HG02981 (cell line): ENCODE measurements around the gene MTCH1.
"Not testable (repeated sequence)": the region's sequence is repeated elsewhere in the genome, so short reads cannot be mapped to it uniquely, and the experiment has no call there.

Experiments used
- ATAC-seq: cut with Tn5 transposase; IDR thresholded peaks from one replicate; pipeline ENCODE4 v1.9.1; 2021; ENCODE audit warnings: mild to moderate bottlenecking, moderate library complexity; ENCODE audit not compliant: unreplicated experiment

The MTCH1 gene

DNA sequence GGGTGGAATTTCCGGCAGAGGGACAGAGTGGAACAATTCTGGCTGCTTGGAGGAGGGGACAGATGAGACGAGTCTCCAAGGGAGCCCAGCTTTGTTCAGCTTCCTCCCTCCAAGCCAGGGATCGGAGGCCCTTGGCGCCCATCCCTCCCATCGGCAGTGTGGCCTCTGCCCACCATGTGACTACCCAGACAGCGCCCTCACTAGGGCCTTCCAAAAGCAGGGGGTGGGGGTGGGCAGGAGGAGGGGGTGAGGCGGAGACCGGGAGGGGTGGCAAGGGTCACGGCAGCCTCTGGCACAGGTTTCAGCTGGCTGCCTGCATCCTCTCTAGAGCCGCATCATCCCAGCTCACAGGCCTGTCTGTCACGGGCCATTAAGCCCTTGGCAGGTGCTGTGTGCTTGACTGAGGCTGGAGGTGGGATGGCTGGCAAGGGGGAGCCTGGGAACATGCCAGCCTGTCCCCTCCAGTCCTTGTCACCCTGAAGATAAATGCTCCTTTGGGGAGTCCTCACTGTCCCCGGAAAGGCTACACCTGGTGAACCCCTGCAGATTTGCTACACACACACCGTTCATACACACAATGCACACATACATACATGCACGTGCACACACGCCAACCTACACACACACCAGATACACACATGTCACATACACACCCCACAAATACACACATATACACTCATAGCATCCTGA, 13.2 kb upstream of the MTCH1 start:
- no peak for ATAC-seq

- no peak for ATAC-seq
Observed at GRCh38 chr6:36998723-36999038, 12.7 kb upstream of the MTCH1 start.

DNA sequence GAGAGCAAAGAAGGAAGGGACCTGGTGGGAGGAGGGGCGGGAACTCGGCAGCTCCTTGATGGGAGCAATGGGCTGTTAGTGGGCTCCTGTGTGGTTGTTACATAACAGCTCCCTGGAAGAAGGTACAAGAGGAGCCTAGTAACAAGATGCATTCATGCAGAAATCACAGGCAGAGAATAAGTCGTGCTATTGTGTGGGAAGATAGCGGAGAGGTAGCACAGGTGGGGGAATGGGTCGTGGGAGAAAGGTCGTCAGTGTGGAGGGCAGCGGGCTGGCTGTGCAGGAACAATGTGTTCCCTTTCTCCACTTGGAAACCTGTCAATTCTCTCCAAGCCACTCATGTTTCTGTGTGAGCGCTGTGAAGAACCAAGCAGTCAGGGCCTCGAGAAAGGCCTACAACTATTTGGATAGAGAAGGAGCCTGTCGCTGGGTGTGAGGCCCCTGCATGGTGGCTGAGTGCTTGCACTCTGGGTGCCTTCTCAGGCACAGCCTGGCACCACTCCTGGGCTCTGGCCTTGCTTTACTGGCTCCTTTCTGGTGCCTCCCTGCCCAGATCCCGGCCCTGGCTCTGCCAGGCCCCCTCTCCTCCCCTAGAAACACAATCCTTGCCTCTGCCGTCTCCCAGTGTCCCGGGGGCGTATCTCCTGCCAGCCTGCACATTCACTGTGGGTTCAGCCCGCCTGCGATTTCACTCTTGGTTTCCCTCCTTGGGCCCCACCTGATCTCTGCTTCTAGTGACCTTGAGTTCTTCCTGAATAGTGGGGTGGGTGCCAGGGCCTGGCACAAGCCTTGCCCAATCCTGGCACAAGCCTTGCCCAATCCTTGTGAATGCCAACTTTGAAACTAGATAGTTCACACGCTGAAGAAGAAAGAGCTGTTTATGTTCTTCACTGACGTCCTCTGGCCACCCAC, 12.1 kb upstream of the MTCH1 start:
- ATAC-seq = no peak

- not testable (repeated sequence) for ATAC-seq
Observed at GRCh38 chr6:36990401-36990800, 4.4 kb upstream of the MTCH1 start.

GRCh38 chr6:36989264-36989663, 3.3 kb upstream of the MTCH1 start:
- ATAC-seq = no peak

GRCh38 chr6:36986704-36987047, 680 bp upstream of the MTCH1 start:
- no peak for ATAC-seq

DNA sequence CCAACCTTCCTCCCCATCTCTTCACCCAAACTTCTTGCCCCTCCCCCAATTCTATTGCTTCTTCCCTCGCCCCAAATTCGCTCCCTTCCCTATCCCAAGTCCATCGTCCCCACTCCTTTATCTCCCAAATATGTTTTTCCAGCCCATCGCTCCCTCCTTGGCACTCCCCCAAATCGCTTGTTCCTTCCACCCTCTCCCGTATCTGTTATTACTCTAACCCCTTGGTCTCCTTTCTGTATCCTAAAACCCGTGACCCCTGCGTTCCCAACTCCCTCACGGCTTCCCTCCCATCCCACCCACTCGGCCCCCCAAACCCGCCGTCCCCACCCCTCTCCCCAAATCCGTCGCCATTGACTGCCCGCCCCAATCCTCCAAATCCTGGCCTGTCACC, 584 bp downstream of the MTCH1 start:
- ATAC-seq = no peak

DNA sequence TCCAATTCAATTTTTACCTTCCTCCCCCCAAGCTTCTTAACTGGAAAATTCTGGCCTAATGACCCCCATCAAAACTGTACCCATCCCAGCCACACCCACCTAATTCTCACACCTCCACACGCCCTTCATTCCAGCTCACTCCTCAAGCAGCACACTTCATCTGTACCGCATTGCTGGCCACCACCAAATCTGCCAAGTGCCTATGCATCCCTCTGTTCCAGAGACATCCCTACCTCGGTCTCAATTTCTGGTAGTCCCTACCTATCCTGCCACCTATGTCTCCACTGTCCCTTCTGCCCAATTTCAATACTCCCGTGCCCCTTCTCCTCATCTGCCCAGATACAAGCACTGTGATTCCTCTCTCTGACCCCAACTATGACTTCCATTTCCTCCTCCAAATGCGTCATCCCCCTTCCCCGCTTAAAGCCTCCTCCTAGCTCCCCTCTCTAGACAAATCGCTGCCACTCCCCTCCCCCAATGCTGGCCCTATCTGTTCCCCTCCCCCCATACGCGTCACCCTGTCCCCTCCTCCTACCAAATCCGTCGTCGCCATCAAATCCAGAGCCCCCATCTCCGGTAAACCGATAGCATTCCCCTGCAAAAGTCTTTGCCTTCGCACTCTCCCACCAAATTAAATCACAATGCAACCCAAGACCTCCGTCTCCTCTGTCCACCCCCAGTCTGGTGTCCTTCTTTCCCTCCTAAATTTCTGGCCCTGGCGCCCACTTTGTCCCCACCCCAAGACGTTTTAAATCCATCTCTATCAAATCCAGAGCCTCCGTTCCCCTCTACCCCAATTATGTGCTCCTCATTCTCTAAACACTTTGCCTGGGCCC, 1.2 kb downstream of the MTCH1 start:
- ATAC-seq = no peak

- no peak for ATAC-seq
Observed at GRCh38 chr6:36983538-36983937, 2.5 kb downstream of the MTCH1 start.

DNA sequence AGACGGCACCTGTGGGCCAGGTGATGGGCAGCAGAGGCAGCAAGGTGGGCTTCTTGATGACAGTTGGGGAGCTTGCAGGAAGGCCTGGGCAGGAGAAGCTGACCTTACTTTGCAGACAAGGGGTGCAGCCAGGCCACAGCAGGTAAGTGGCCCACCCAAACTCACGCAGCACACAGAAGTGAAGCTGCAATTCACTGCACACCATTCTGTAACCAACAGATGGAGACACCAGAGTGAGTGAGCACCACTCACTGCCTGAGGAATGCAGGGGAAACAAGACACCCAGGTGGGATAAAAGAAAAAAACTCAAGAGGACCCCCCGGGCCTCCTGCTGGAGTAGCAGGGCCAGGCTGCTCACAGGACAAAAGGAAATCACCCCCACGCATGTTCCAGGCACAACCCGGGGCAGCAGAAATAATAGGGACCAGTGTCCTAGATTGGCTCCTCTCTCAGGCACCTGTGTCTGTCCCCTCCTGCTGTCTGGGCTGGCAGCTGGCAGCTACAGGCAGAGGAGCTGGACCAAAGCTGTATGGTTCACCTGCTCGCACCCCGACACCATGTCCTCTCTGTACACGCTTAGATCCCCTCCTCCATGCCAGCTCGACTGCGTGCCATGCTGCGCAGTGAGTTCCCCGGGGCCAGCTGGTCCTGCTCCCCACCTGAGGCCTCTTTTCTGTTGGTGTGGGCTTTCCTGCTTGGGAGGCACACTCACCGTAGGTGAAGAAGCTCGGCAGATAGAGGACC, 4.9 kb downstream of the MTCH1 start:
- no peak for ATAC-seq

DNA sequence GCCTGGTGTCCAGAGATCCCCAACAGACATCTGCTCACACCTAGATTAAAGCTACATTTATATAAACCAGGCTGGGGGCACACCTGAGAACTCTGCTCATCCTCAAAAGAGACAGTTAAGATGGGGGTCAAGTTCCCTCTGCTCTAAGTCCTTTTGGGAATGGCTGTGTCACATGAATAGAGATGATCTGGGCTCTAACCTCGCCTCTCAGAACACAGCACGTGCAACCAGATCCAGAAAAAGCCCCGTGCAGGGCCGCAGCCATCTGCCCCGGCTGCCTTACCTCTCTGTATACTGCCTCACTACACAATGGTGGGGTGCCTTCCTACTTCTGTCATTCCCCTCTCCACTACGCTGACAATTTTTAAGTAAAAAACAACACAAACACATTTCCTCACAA, 5.9 kb downstream of the MTCH1 start:
- ATAC-seq = no peak

DNA sequence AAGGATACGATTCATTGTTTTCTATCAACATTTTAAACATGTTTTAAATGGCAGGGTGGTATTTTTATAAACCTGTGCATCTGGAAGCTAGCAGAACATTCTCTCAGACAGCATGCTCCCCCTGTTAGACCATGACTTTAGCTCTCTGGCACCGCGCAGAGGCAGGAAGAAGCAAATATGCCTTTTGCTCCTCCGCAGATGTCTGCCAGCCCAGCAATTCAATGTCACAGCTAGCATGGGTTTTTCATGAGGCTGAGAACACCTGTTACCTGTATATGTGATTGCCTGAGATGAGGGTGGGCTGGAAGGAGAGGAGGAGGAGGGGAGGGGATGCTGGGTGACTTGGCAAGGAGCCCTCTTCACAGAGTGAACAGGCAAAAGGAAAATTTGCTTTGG, 6.7 kb downstream of the MTCH1 start:
- no peak for ATAC-seq

- ATAC-seq = no peak
Observed at GRCh38 chr6:36978421-36979346, 7.3 kb downstream of the MTCH1 start.

DNA sequence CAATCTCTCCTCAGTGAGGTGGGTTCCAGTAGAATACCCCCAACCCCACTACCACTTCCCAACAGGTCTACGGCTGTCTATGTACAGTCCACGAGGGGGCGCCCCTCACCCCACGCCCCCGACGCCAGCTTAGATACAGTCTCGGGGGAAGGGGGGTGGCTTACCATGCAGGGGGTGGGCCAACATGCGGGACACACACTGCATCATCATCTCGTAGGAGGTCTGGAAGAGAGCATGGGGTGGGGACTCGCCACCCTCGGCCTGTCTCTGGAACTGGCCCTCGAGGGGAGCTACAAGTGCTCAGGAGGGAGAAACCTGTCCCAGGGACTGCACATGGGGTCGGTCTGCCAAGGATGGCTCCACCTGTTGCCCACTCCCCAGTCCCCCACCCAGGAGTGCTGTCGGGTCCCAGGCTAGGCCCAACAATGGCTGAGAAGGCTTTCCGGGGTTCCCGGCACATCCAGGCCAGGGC, 8.5 kb downstream of the MTCH1 start:
- no peak for ATAC-seq

DNA sequence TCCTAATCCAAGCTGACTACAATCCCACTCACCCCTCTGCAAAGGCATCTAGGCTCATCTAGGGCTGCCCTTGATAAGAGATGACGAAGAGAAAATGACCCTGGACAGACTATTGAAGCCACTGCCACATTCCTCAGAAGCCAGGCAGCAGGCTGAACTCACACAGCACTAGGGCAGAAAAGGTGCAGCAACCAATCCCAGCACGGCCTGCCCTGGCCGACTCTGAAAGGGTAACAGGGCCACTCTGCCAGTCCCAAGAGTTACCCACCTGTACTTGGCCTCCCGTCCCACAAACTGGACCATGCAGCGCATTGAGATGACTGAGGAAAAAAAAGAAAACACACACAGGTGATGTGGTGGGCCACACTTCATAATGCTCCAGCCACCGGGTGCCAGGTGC, 9.1 kb downstream of the MTCH1 start:
- ATAC-seq = no peak

DNA sequence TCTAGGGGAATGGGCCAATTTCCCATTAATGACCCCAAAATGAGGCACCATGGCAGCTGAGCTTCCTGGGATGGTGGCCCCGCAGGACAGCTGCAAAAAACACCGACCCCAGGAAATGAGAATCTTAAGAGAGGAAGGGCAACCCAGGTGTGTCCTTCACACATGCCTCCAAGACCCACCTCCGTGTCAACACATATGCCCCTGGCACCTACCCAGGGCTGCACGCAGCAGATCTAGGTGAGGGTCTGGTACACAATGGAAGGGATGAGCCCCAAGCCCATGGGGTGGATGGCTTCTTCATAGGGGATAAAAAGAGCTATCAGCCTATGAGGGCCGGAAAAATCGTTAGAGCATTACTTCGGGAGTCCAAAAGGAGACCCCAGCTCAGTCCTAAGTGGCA, 9.5 kb downstream of the MTCH1 start:
- ATAC-seq = no peak

DNA sequence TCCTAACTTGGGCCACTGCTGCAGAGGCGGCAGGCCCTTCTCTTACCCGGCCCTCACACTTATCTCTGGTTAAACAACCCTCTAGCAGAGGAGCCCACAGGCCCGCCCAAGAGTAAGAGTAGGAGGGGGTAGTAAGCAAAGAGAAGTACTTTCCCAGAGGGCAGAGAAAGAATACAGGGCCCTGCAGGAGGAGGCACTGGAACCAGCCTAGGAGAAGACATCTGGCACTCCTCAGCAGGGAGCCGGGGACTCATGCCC, 10.1 kb downstream of the MTCH1 start:
- no peak for ATAC-seq

DNA sequence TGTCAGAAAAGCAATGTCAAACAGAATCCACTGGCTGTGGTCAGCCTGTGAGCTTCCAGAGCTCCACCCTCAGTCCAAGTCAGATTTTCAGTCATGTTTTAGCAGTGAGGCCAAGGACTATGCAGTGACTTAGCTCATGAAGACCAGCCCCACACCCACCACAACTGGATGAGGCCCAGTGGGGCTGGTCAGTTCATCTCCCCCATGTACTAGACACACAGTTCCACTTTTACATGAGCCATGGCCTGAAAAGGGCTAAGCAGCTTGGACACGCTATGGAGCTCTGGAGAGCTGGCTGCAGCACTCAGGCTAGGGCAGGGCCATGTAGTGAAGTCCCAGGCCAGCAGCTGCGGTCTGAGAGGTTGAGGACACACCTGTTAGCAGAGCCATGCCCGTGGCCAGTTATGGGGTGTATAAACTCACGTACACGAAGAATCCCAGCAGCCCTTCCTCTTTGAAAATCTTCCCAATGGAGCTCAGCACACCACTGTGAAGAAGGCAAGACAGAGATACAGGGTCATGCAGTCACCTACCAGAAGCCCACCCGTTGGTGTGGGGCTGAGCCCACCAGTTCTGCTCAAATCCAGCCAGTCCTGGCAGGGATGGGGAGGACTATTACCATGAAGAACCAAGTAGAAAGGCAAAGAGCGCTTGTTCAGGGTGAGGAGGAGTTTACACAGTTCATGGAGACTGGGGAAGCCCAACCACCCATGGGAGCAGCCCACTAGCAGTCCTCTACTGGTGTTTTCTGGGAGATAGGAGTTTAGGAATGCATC, 10.6 kb downstream of the MTCH1 start:
- ATAC-seq = no peak

GRCh38 chr6:36973647-36974046, 12.3 kb downstream of the MTCH1 start:
- no peak for ATAC-seq
